Measurements from ENCODE around the gene BICRAL. TPM values are rescaled to one million over a fixed set of nuclear protein-coding genes. Genes with fewer than 3 reads are reported as not detected.

The BICRAL gene
- total and polyA plus RNA-seq, 10 donors: 3.4 to 27.5 (median 24.0) TPM

DNA sequence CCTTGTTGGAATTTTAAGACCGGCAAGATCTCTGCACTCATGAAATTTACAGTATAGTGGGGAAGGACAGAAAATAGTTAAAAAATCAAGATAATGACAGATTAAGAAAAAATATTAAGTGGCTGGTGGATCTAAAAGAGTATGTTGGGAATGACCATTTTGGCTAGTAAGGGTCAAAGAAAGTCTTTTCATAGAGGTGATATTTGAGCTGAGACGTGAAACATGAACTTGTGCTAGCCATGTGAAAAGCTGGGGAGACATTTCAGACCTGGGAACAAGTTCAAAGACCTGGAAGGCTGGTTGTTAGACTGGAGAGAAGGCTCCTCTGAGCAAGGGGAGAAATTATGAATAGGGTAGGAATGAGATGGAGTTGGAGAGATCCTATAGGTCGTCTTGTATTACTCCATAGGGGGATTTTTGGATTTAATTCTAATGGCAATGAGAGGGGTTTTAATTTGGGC is 4.7 kb downstream of the BICRAL start:
- intact Hi-C loops (cut with DNase I; ENCODE audit: low total_unique reads): loop anchor here (5.0 kb wide), 1 partner anchor 39 kb away; the partner anchor contains the start of gene TBCC
- no peak for DNase-seq
- Histone ChIP-seq H3K9me3 (no peaks in the 10 kb centered on the region), H3K4me1 (peaks cover 33 to 75% (median 65%) of the 10 kb centered on the region in 6 donors), H3K27me3 (replicated peaks in 1 of 7) (no peaks in the 10 kb centered on the region), H3K36me3 (peaks cover 0 to 18% (median 0%) of the 10 kb centered on the region in 6 donors), H3K4me3 (peak overlapping the region in 1 of 8 donors; percentile 71), H3K27ac (peak overlapping the region in 7 of 8 donors; percentile 33 to 100 (median 99))
- WGBS, 5 donors: 87 to 94% (median 87%) methylated on average over 3 of the region's 3 CpGs
- TF ChIP-seq POLR2A (IDR thresholded peaks at IDR 0.05): no peak
- TF ChIP-seq, protein P1, sequence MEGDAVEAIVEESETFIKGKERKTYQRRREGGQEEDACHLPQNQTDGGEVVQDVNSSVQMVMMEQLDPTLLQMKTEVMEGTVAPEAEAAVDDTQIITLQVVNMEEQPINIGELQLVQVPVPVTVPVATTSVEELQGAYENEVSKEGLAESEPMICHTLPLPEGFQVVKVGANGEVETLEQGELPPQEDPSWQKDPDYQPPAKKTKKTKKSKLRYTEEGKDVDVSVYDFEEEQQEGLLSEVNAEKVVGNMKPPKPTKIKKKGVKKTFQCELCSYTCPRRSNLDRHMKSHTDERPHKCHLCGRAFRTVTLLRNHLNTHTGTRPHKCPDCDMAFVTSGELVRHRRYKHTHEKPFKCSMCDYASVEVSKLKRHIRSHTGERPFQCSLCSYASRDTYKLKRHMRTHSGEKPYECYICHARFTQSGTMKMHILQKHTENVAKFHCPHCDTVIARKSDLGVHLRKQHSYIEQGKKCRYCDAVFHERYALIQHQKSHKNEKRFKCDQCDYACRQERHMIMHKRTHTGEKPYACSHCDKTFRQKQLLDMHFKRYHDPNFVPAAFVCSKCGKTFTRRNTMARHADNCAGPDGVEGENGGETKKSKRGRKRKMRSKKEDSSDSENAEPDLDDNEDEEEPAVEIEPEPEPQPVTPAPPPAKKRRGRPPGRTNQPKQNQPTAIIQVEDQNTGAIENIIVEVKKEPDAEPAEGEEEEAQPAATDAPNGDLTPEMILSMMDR (IDR thresholded peaks at IDR 0.05 in 8 of 11, conservative IDR thresholded peaks at IDR 0.05 in 3 of 11): peak in 1 of 11 experiments; percentile 1

DNA sequence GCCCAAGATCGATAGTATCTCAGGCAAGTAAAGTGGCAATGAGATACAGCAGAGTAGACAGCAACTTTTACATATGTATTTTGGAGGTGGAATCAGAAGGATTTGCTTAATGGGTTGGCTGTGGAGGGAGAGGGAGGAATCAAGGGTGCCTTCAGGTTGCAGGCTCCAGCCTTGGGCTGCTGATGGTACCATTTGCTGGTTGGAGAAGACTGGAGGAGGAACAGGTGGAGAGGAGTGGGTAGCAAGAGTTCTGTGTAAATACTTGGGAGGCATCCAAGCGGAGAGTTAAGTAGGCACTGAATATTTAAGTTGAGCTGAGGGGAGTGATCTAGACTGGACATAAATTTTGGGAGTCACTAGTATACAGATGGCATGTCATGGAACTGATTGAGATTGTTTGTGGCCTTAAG is 5.2 kb downstream of the BICRAL start:
- Histone ChIP-seq H3K4me3 (peak overlapping the region in 1 of 8 donors; percentile 17), H3K36me3 (peaks cover 0 to 18% (median 0%) of the 10 kb centered on the region in 6 donors), H3K27me3 (replicated peaks in 1 of 7) (no peaks in the 10 kb centered on the region), H3K4me1 (peaks cover 33 to 80% (median 65%) of the 10 kb centered on the region in 6 donors), H3K27ac (peak overlapping the region in 7 of 8 donors; percentile 33 to 100 (median 99)), H3K9me3 (no peaks in the 10 kb centered on the region)
- no peak for TF ChIP-seq POLR2AphosphoS5 (IDR thresholded peaks at IDR 0.05)
- WGBS, 5 donors: 61 to 76% (median 66%) methylated on average over 2 of the region's 2 CpGs
- DNase-seq: no peak
- intact Hi-C loops (cut with DNase I; ENCODE audit: low total_unique reads): loop anchor here (5.0 kb wide), 1 partner anchor 40 kb away; the partner anchor contains the start of gene TBCC

DNA sequence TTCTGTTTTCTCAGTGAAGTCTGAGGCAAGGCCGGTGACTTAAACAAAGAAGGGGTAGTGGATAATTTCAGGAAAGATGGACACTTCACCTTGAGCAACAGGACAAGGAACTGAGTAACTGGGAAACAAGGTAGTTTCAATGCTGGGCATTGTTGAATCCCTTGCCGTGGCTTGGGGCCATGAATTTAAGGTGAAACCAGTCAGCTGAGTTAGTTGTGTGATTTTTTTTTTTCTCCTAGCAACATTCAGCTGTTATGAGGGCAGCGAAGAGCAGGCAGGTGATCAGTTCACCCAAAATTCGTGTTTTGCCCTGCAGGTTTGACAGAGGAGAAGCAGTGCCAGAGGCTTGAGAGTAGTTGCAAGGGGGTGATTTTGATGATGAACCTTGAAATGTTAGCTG is 6.8 kb downstream of the BICRAL start:
- peak overlapping the region in 6 of 8 donors; percentile 13 to 100 (median 44) for H3K27ac ChIP-seq
- no peaks in the 10 kb centered on the region for H3K9me3 ChIP-seq
- DNase-seq: no peak
- 61 to 91% (median 87%) methylated on average over 4 of the region's 4 CpGs for WGBS, 5 donors
- H3K4me1 ChIP-seq: peaks cover 33 to 86% (median 65%) of the 10 kb centered on the region in 6 donors
- TF ChIP-seq POLR2AphosphoS5 (IDR thresholded peaks at IDR 0.05) (no peak), POLR2A (IDR thresholded peaks at IDR 0.05) (no peak)
- TF ChIP-seq, protein P1 (IDR thresholded peaks at IDR 0.05 in 8 of 11, conservative IDR thresholded peaks at IDR 0.05 in 3 of 11): no peak
- intact Hi-C loops (cut with DNase I; ENCODE audit: low total_unique reads): loop anchor here (5.0 kb wide), 1 partner anchor 41 kb away; the partner anchor contains the start of gene TBCC
- H3K4me3 ChIP-seq: no peak overlapping the region
- peaks cover 0 to 18% (median 0%) of the 10 kb centered on the region in 6 donors for H3K36me3 ChIP-seq
- H3K27me3 ChIP-seq (replicated peaks in 1 of 7): no peaks in the 10 kb centered on the region

DNA sequence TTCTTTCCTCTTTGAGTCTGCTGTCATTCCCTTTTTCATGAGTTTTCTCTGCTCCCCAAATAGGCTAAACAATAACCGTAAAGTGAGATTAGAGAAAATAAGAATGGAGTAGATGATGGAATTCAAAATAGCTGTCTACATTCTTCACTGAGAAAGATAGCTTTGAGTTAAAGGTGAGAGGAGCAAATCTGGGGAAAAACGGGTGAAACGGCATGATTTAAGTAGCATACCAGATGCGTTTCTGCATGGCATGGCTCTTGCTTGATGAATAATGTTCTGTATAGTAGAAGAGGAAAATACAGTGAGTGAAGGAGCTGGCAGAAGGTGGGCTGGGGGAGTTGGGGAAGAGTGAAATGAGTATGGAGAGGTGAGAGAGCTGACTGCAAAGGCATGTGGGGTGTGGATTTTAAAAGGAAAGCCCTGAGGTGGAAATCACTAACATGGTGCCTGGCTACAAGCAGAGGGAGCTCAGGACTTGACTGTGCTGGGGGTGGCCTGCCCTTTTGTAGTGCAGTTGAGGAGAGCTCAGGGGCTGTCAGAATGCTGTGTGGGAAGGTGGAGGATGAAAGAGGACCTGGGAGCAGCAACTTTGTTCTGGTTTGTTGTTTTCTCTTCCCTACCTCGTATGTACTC is 8.8 kb downstream of the BICRAL start:
- Histone ChIP-seq H3K27me3 (replicated peaks in 1 of 7) (no peaks in the 10 kb centered on the region), H3K4me3 (no peak overlapping the region), H3K9me3 (no peaks in the 10 kb centered on the region), H3K27ac (peak overlapping the region in 6 of 8 donors; percentile 13 to 100 (median 54)), H3K36me3 (peaks cover 0 to 25% (median 0%) of the 10 kb centered on the region in 6 donors), H3K4me1 (peaks cover 25 to 71% (median 54%) of the 10 kb centered on the region in 6 donors)
- 61 to 72% (median 68%) methylated on average over 5 of the region's 5 CpGs for WGBS, 5 donors
- intact Hi-C loops (cut with DNase I; ENCODE audit: low total_unique reads): no loop called here
- TF ChIP-seq, protein P1 (IDR thresholded peaks at IDR 0.05 in 8 of 11, conservative IDR thresholded peaks at IDR 0.05 in 3 of 11): no peak
- TF ChIP-seq POLR2A (IDR thresholded peaks at IDR 0.05) (no peak), POLR2AphosphoS5 (IDR thresholded peaks at IDR 0.05) (peak in 1 of 3 donors; percentile 36)
- DNase-seq: no peak

Measured in spleen (tissue), 11 donors.